Pancreas (tissue), 10 donors: Measurements from ENCODE around the gene IFT172. TPM values are rescaled to one million over a fixed set of nuclear protein-coding genes. Genes with fewer than 3 reads are reported as not detected.

ENCODE experiments used
- ATAC-seq, 4 donors: fragments of 200-7000 bp; cut with Tn5 transposase; one replicate each; pipeline versions ENCODE4 v1.8.0 to v1.9.1; 2020; ENCODE audit warnings: mild to moderate bottlenecking in 4 of 4, moderate library complexity in 4 of 4
- DNase-seq, 6 donors: peaks; one replicate each; pipeline ENCODE4 v3.0.0-alpha.2; 2020
- FAIRE-seq: peaks from 2 replicates; lab custom pipeline; 2012; peaks lifted over from hg19 to GRCh38; lab: Jason Lieb, UNC
- H3K27ac ChIP-seq, 4 donors: fragments of 200-600 bp; sonication (generic); 1 replicate in 3 of 4; 2 replicates in 1 of 4; pipeline versions ENCODE4 v1.5.0 to v1.8.0; 2020
- H3K27me3 ChIP-seq, 4 donors: fragments of 200-600 bp; one replicate each; pipeline ENCODE4 v1.8.0; 2021
- H3K36me3 ChIP-seq, 3 donors: fragments of 200-600 bp; sonication (generic) in 1 of 3; one replicate each; pipeline versions ENCODE4 v1.5.0 to v1.8.0; 2020 to 2021
- H3K4me1 ChIP-seq, 3 donors: fragments of 200-600 bp; one replicate each; pipeline ENCODE4 v1.8.0; 2021
- H3K4me3 ChIP-seq, 4 donors: fragments of 200-600 bp; sonication (generic) in 2 of 4; one replicate each; pipeline versions ENCODE4 v1.5.0 to v1.8.0; 2020 to 2021
- H3K9me3 ChIP-seq, 4 donors: fragments of 200-600 bp; one replicate each; pipeline ENCODE4 v1.8.0; 2021
- CTCF ChIP-seq, 4 donors: fragments of 200-600 bp; sonication (generic) in 3 of 4; IDR thresholded peaks; one replicate each; pipeline versions ENCODE4 v1.5.0 to v1.8.0; 2021; ENCODE audit warnings: antibody characterized with exemption in 4 of 4
- WGBS, 2 donors: extraction: QIAGEN DNeasy Blood & Tissue Kit; methylation state at CpG; one replicate each; pipeline ENCODE4 v1.1.7; 2013; 5-methylcytosine and 5-hydroxymethylcytosine counted together
- intact Hi-C, 3 donors: fragments of 100-400 bp; cut with DNase I; formaldehyde crosslinking; loops; one replicate each; pipeline versions ENCODE4 v1.11.1 to v1.14.2; 2022
- polyA plus RNA-seq, 2 donors: library from polyadenylated mRNA; stranded (reverse); fragments of 200-250 nt; gene quantifications; one replicate each; pipeline ENCODE4 v1.2.3, GENCODE V29; 2013
- total RNA-seq, 6 donors: library from RNA; stranded (reverse); fragmentation: NEBNext Ultra II Directional in 4 of 6; extraction: Animal tissue kit (Norgen Biotek cat#: 25700) in 4 of 6; gene quantifications; one replicate each; pipeline versions ENCODE4 v1.2.1 to v1.2.4, GENCODE V29; 2021 to 2023
- donor health status: healthy with polysubstance abuse.
- donor health status: DM: no; HTN: no; CAD: no; lungs with moderate emphysema.
- donor health status: DM: no; HTN: no; CAD: no.
- donor health status: control.
- donor health status: control.
- donor health status: Bipolar disorder and iron deficiency.
- donor health status: DM: yes; HTN: yes; CAD: no.
- donor health status: DM: no; HTN: no; CAD: no.
- donor health status: DM: no; HTN: no; CAD: no.
- donor health status: DM: yes; HTN: yes; CAD: no.

IFT172 gene
- total and polyA plus RNA-seq, 8 donors = 10.1 to 56.2 (median 16.2) TPM

- Histone ChIP-seq H3K4me3 (no peak overlapping the region), H3K27ac (no peak overlapping the region), H3K36me3 (no peaks in the 10 kb centered on the region), H3K9me3 (no peaks in the 10 kb centered on the region), H3K4me1 (no peaks in the 10 kb centered on the region), H3K27me3 (no peaks in the 10 kb centered on the region)
- 63 to 67% methylated on average over 4 of the region's 4 CpGs for WGBS, 2 donors
- no peak for TF ChIP-seq CTCF (IDR thresholded peaks at IDR 0.05)
- DNase-seq (no peak), FAIRE-seq (no peak), ATAC-seq (no peak)
- intact Hi-C loops = no loop called here
These were observed 67.8 kb downstream of the IFT172 start for GRCh38 chr2:27421660-27422250.

DNA sequence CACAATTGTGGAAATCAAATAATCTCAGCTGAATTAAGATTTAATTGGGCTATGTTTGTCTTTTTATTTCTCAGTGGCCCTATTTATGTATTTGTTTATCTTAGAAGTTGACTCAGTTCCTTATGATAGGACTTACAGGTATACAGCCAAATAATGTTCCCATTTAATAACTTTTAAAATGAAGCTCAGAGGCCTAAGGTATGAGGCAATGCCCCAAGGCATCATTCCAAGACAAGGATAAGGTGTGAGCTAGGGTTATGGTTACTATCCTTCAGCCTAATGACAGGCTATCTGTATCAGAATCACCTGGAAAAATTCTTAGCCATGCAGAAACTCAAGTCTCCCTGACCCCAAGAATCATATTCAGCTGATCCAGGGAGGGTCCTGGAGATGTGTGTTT is 68.5 kb downstream of the IFT172 start:
- Histone ChIP-seq H3K9me3 (no peaks in the 10 kb centered on the region), H3K36me3 (no peaks in the 10 kb centered on the region), H3K4me1 (no peaks in the 10 kb centered on the region), H3K27ac (no peak overlapping the region), H3K27me3 (no peaks in the 10 kb centered on the region), H3K4me3 (no peak overlapping the region)
- intact Hi-C loops = no loop called here
- ATAC-seq (no peak), FAIRE-seq (no peak), DNase-seq (no peak)
- TF ChIP-seq CTCF (IDR thresholded peaks at IDR 0.05) = no peak

- Histone ChIP-seq H3K27ac (no peak overlapping the region), H3K4me1 (no peaks in the 10 kb centered on the region), H3K4me3 (no peak overlapping the region), H3K27me3 (no peaks in the 10 kb centered on the region), H3K9me3 (no peaks in the 10 kb centered on the region), H3K36me3 (no peaks in the 10 kb centered on the region)
- no peak for TF ChIP-seq CTCF (IDR thresholded peaks at IDR 0.05)
- no peak for DNase-seq
- ATAC-seq = no peak
- intact Hi-C loops = no loop called here
- FAIRE-seq = no peak
- 91 to 95% methylated on average over 6 of the region's 6 CpGs for WGBS, 2 donors
These were observed 73.4 kb downstream of the IFT172 start for GRCh38 chr2:27416151-27416550.

DNA sequence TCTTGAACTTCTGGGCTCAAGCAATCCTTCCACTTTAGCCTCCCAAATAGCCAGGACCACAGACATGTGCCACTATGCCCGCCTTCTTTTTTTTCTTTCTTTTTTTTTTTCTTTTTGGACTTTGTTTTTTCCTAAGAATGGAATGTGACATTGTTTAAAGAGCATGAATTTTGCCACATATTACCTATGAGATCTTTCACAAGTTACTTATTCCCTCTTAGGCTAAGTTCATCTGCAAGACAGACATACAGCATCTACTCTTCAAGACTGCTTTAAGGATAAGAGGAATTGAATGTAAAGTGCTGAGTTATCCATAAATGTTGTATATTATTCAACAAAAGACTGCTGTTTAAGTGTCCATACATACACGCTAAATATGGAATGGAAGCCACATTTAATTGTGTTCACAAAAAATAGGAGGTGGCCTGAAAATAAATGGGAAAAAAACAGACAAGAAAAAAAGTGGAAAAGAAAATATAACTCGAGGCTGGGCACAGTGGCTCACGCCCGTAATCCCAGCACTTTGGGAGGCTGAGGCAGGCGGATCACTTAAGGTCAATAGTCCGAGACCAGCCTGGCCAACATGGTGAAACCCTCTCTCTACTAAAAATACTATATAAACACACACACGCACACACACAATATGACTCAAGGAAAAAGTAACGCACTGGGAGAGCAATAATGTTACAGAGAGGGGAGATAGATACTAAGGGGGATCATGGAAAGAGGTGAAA is 77.0 kb downstream of the IFT172 start:
- intact Hi-C loops = no loop called here
- H3K4me1 ChIP-seq = peaks cover 0 to 10% (median 5%) of the 10 kb centered on the region in 3 donors
- DNase-seq (no peak), ATAC-seq (no peak), FAIRE-seq (no peak)
- no peak overlapping the region for H3K4me3 ChIP-seq
- no peak for TF ChIP-seq CTCF (IDR thresholded peaks at IDR 0.05)
- H3K36me3 ChIP-seq = no peaks in the 10 kb centered on the region
- WGBS, 2 donors = 74 to 83% methylated on average over 9 of the region's 9 CpGs
- H3K27ac ChIP-seq = no peak overlapping the region
- H3K27me3 ChIP-seq = no peaks in the 10 kb centered on the region
- no peaks in the 10 kb centered on the region for H3K9me3 ChIP-seq
